Activated T-cell treated with anti-CD3 and anti-CD28 coated beads for 4 hours (primary cell): ENCODE results near the gene ZNRD2.
"Not testable (repeated sequence)": the region's sequence is repeated elsewhere in the genome, so short reads cannot be mapped to it uniquely, and the experiment has no call there.

Experiments used
- DNase-seq: peaks from one replicate; pipeline ENCODE4 v3.0.0-alpha.2; 2020

Gene ZNRD2

GRCh38 chr11:65569973-65570918, at the start of gene ZNRD2:
TSS of gene ZNRD2 (plus strand) at chr11:65570477. CDS start at chr11:65570492, 15 bp downstream.
- peak; percentile 95 for DNase-seq

GRCh38 chr11:65521777-65522521, 48.3 kb upstream of the ZNRD2 start:
- not testable (repeated sequence) for DNase-seq

- DNase-seq = peak; percentile 52
These were observed 47.3 kb upstream of the ZNRD2 start for GRCh38 chr11:65522718-65523630.

- not testable (repeated sequence) for DNase-seq
These were observed 46.7 kb upstream of the ZNRD2 start for GRCh38 chr11:65523631-65523968.

- DNase-seq = no peak
These were observed 46.1 kb upstream of the ZNRD2 start for GRCh38 chr11:65524014-65524740.

- DNase-seq = peak; percentile 81
These were observed 45.3 kb upstream of the ZNRD2 start, which contains the start of gene SCYL1 for GRCh38 chr11:65524741-65525545. TSS of gene SCYL1 (plus strand) at chr11:65525083. CDS start at chr11:65525154, 71 bp downstream.

- no peak for DNase-seq
These were observed 44.5 kb upstream of the ZNRD2 start for GRCh38 chr11:65525546-65526480.

GRCh38 chr11:65526744-65527143, 43.5 kb upstream of the ZNRD2 start:
- no peak for DNase-seq

- no peak for DNase-seq
These were observed 41.4 kb upstream of the ZNRD2 start for GRCh38 chr11:65528819-65529350.

GRCh38 chr11:65529475-65530156, 40.7 kb upstream of the ZNRD2 start:
- DNase-seq = no peak

- DNase-seq = no peak
These were observed 40.1 kb upstream of the ZNRD2 start for GRCh38 chr11:65530157-65530496.

GRCh38 chr11:65532388-65533064, 37.8 kb upstream of the ZNRD2 start:
- no peak for DNase-seq

GRCh38 chr11:65535102-65535501, 35.2 kb upstream of the ZNRD2 start:
- no peak for DNase-seq

GRCh38 chr11:65536412-65537295, 33.6 kb upstream of the ZNRD2 start:
- no peak for DNase-seq

- no peak for DNase-seq
These were observed 33.0 kb upstream of the ZNRD2 start for GRCh38 chr11:65537296-65537597.

GRCh38 chr11:65537620-65538231, 32.6 kb upstream of the ZNRD2 start:
- no peak for DNase-seq

- DNase-seq = no peak
These were observed 31.9 kb upstream of the ZNRD2 start for GRCh38 chr11:65538232-65538914.
